Motor neuron (in vitro differentiated cells): ENCODE data around the gene CDHR2. TPM values are rescaled to one million over a fixed set of nuclear protein-coding genes. Genes with fewer than 3 reads are reported as not detected.

Experiments used
- ATAC-seq, 8 experiments: fragments of 200-7000 bp; cut with Tn5 transposase; replicated peaks in 6 of 8; 2 replicates each; pipeline ENCODE4 v1.8.0; 2021; ENCODE audit warnings: mild to moderate bottlenecking in 8 of 8, moderate library complexity in 8 of 8
- H3K27ac ChIP-seq, 2 donors: fragments of 250-450 bp; sonication (Bioruptor Pico); 2 replicates each; pipeline ENCODE4 v1.9.0; 2021; ENCODE audit warnings: antibody characterized with exemption in 2 of 2, mild to moderate bottlenecking in 2 of 2, moderate library complexity in 1 of 2
- H3K4me1 ChIP-seq, 2 donors: fragments of 250-450 bp; sonication (Bioruptor Pico); replicated peaks in 1 of 2; 2 replicates each; pipeline ENCODE4 v1.6.1; 2021; ENCODE audit warnings: antibody characterized with exemption in 2 of 2, mild to moderate bottlenecking in 2 of 2, moderate library complexity in 1 of 2
- H3K4me3 ChIP-seq, 5 donors: fragments of 250-450 bp; sonication (Bioruptor Pico); 2 replicates each; pipeline ENCODE4 v1.9.0; 2021; ENCODE audit warnings: antibody characterized with exemption in 5 of 5, mild to moderate bottlenecking in 5 of 5, moderate library complexity in 4 of 5
- WGBS, 10 experiments: fragments of 450-650 bp; shearing (Covaris generic); methylation state at CpG; one replicate each; pipeline ENCODE4 v1.0.0; 2022; 5-methylcytosine and 5-hydroxymethylcytosine counted together
- in situ Hi-C, 9 experiments: fragments of 400-800 bp; cut with MboI; loops; one replicate each; pipeline ENCODE4 v1.15.0; 2021; ENCODE audit warnings: low sequenced_read_pairs in 9 of 9, low pct_unique_long_range_greater_than_20kb in 2 of 9; ENCODE audit not compliant: unreplicated experiment in 9 of 9
- total RNA-seq, 8 experiments: library from RNA; unstranded; fragments of 300-600 nt; gene quantifications; 2 replicates each; pipeline versions ENCODE4 v1.2.3 to v1.2.4, GENCODE V29; 2022

CDHR2 gene
- total RNA-seq, 8 experiments from 2014 or later = 0.05 to 0.96 (median 0.60) TPM; not detected in 1

DNA sequence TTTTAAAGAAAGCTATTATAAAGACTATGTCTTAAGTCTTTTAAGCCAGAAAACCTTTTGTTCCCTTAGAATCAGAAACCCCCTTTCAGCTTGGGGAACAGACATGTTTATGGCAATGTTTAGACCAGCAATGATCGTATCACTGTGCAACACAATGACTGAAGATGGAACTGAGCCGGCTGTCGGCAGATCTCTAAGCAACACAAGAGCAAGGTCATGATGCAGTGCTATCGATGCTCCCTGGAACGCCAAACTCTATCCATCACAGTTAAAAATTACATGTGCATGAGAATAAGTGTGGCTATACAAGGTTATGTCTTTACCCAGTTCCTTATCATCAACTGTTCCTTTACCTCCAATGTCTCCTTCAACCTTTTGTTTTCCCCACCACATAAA is 10.2 kb upstream of the CDHR2 start:
- peaks cover 51 to 55% of the 10 kb centered on the region in 2 donors for H3K4me1 ChIP-seq
- in situ Hi-C loops = no loop called here
- WGBS, 10 experiments = 0 to 71% (median 23%) methylated on average over 1 to 5 of the region's 5 CpGs; no CpG with 5 or more reads in 2 of the 10 experiments
- no peak for ATAC-seq
- no peak overlapping the region for H3K4me3 ChIP-seq
- peak overlapping the region; percentile 74 to 76 for H3K27ac ChIP-seq

DNA sequence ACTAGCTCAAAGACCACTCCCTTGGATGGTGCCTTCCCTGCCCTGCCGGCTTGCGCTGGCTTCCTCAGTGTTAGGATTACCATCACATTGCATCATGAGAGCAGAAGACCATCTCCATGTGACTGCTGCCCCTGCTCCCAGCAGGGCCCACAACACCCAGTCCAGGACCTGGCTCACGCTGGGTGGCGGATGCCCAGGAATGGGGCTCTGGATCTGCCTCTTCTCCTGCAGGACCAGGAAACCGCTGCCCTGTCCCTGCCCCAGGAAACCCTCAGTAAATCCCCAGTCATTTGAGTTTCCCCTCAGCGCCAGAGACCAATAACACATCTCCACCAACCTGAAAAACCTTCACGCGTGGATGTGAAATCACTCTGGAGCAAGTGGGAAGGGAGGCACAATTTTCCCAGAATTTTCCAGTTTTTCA is 8.7 kb upstream of the CDHR2 start:
- H3K4me1 ChIP-seq = peaks cover 38 to 46% of the 10 kb centered on the region in 2 donors
- peak overlapping the region; percentile 57 to 67 for H3K27ac ChIP-seq
- WGBS, 10 experiments = 67 to 100% (median 78%) methylated on average over 1 to 6 of the region's 8 CpGs; no CpG with 5 or more reads in 5 of the 10 experiments
- peak in 3 of 8 experiments; percentile 2 to 27 (median 13) for ATAC-seq
- in situ Hi-C loops = no loop called here
- no peak overlapping the region for H3K4me3 ChIP-seq

GRCh38 chr5:176540956-176541337 is 8.2 kb upstream of the CDHR2 start:
- Histone ChIP-seq H3K27ac (peak overlapping the region; percentile 57 to 67), H3K4me3 (no peak overlapping the region), H3K4me1 (peaks cover 38 to 46% of the 10 kb centered on the region in 2 donors)
- in situ Hi-C loops = no loop called here
- WGBS, 10 experiments = 78 to 100% (median 91%) methylated on average over 2 to 5 of the region's 8 CpGs; no CpG with 5 or more reads in 5 of the 10 experiments
- no peak for ATAC-seq

GRCh38 chr5:176541338-176542134 is 7.6 kb upstream of the CDHR2 start:
- in situ Hi-C loops = no loop called here

DNA sequence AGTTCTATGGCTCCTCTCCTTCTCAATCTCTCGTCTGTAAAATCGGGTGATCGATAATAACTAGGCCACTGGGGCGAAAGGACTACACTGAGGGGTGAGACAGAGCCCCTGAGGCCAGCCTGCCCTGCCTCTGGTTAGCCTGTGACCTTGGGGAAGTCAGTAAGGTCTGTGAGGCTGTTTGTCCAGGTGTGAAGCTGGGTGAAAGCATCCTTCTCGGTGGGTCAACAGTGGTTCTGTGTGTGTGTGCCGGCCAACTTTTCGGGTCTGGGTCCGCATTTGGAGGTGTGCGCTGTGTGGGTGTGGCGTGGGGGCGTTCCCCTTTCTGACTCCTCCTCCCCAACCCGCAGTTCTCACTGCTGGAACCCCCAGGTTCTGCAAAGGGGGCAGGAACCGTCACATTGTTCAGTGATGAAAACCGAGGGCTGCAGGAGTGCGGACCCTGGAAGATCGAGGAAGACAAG is 7.0 kb upstream of the CDHR2 start:
- peak overlapping the region in 1 of 2 donors; percentile 80 for H3K27ac ChIP-seq
- ATAC-seq = no peak
- peak overlapping the region; percentile 51 to 80 (median 67) for H3K4me3 ChIP-seq
- in situ Hi-C loops = no loop called here
- peaks cover 38 to 46% of the 10 kb centered on the region in 2 donors for H3K4me1 ChIP-seq
- 19 to 70% (median 48%) methylated on average over 1 to 4 of the region's 16 CpGs; no CpG with 5 or more reads in 6 of the 10 experiments for WGBS, 10 experiments

More at GRCh38 chr5:176541338-176542134, 7.6 kb upstream of the CDHR2 start:
- H3K4me3 ChIP-seq = peak overlapping the region in 1 of 5 donors; percentile 80
- H3K4me1 ChIP-seq = peaks cover 38 to 46% of the 10 kb centered on the region in 2 donors
- 38 to 83% (median 64%) methylated on average over 1 to 7 of the region's 12 CpGs; no CpG with 5 or more reads in 5 of the 10 experiments for WGBS, 10 experiments
- no peak overlapping the region for H3K27ac ChIP-seq
- no peak for ATAC-seq

DNA sequence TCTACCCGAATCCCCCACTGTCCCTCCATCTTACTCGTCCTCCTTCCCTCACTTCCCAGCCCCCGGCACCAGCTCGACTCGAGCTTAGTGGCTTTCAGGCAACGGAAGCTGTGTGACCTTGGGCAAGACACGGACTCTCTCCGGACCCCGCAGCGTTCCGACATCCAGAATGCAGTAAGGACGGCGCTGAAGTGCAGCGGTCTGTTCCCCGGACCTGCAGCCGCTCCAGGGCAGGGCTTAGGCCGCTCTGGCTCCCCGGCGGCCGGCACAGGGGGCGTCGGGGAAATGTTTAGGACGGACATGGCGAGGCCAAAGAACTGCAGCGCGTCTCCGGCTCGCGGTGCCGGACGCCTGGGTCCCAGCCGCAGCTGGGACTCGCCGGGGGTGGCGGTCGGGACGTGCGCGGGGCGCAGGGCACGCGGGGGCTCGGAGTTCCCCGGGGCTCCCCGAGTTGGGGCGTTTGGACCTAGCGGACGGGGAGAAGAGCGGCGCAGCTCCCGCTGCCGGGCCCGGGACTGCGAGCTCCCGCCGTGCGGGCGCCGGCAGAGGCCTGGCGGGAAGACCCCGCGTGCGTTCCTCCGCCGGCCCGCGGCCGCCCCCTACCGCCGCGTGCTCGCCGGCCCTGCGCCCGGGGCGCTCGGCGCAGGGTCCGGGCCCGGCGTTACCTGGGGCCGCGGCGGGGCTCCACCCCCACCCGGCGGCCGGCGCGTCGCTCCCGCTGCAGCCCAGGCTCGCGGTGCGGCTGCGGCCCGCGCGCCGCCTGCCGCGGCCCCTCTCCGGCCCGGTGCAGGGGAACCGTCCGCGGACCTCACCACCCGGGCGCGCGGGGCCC is 6.3 kb upstream of the CDHR2 start:
- Histone ChIP-seq H3K27ac (peak overlapping the region; percentile 71 to 80), H3K4me1 (peaks cover 38 to 46% of the 10 kb centered on the region in 2 donors), H3K4me3 (peak overlapping the region; percentile 51 to 80 (median 67))
- in situ Hi-C loops = no loop called here
- WGBS, 10 experiments = 3 to 20% (median 3%) methylated on average over 3 to 21 of the region's 110 CpGs; no CpG with 5 or more reads in 7 of the 10 experiments
- ATAC-seq = peak; percentile 37 to 78 (median 70)

- Histone ChIP-seq H3K4me3 (peak overlapping the region; percentile 51 to 80 (median 67)), H3K27ac (peak overlapping the region; percentile 71 to 80), H3K4me1 (peaks cover 33 to 43% of the 10 kb centered on the region in 2 donors)
- in situ Hi-C loops = no loop called here
- ATAC-seq = peak; percentile 82 to 87 (median 83)
- WGBS, 10 experiments = 0 to 15% (median 4%) methylated on average over 2 to 14 of the region's 63 CpGs; no CpG with 5 or more reads in 4 of the 10 experiments
Observed at GRCh38 chr5:176543428-176544182, 5.5 kb upstream of the CDHR2 start.

GRCh38 chr5:176545388-176545736 is 3.8 kb upstream of the CDHR2 start:
- 80 to 100% (median 91%) methylated on average over 1 to 5 of the region's 6 CpGs; no CpG with 5 or more reads in 6 of the 10 experiments for WGBS, 10 experiments
- Histone ChIP-seq H3K27ac (no peak overlapping the region), H3K4me3 (no peak overlapping the region), H3K4me1 (peaks cover 16 to 39% of the 10 kb centered on the region in 2 donors)
- ATAC-seq = no peak
- in situ Hi-C loops = no loop called here

DNA sequence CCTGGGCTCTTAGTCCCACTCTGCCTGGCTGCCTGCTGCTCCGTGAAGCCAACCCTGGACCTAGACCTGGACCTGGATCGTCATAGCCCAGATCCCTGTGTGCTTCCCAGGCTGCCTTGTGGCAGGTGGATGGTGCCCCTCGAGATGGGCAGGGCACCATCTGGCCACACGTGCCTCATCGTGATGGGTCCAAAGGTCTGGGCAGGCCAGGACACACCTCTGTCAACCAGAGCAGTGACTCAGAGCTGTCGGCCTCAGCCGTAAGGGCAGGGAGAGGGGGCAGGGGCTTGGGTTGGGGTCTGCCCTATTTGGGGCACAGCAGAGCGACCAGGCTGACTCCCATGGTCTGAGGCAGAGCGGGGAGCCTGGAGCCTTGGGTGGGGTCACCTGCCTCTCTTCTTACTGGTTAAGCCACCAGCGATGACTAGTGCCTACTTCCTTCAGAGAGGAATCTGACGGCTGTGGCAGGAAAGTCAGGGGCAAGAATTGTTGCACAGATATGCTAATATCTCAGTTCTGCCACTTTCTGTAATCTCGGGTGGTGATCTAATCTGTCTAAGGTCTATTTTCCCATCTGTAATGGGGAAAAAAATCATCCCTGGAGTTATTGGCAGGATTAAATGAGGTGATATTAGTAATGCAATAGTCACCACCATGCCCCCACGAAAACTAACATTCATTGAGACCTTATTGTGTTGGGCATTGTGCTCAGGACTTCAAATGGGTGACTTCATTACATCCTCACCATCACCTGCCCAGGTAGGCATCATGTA is 3.2 kb upstream of the CDHR2 start:
- WGBS, 10 experiments = 17 to 80% (median 39%) methylated on average over 1 to 3 of the region's 13 CpGs; no CpG with 5 or more reads in 4 of the 10 experiments
- ATAC-seq = no peak
- Histone ChIP-seq H3K4me3 (no peak overlapping the region), H3K27ac (no peak overlapping the region), H3K4me1 (peaks cover 10 to 34% of the 10 kb centered on the region in 2 donors)
- in situ Hi-C loops = no loop called here

- Histone ChIP-seq H3K4me1 (peaks cover 3 to 23% of the 10 kb centered on the region in 2 donors), H3K27ac (no peak overlapping the region), H3K4me3 (no peak overlapping the region)
- in situ Hi-C loops = no loop called here
- WGBS, 10 experiments = 0 to 100% (median 65%) methylated on average over 1 to 7 of the region's 8 CpGs; no CpG with 5 or more reads in 3 of the 10 experiments
- ATAC-seq = peak in 2 of 8 experiments; percentile 7 to 15
Observed at GRCh38 chr5:176547802-176548201, 1.3 kb upstream of the CDHR2 start.

DNA sequence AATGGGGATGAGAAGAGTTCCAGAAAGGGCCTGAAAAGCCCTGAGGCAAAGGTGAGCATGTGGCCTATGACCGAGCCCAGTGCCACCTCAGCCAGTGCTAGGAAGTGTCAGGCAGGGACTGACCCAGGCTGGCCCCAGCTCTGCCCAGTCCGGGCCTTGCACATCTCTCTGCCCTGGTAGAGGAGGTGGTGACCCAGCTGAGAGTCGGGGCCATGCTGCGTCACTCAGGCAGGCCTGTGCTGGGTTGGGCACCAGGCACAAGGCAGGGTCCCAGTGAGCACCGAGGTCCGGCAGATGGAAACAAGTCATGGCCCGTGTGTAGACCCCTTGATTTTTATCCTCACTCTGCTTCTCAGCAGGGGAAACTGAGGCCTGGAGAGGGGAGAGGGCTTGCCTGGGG is 729 bp downstream of the CDHR2 start:
- no peak for ATAC-seq
- in situ Hi-C loops = no loop called here
- H3K4me3 ChIP-seq = no peak overlapping the region
- H3K27ac ChIP-seq = no peak overlapping the region
- WGBS, 10 experiments = 63 to 100% (median 75%) methylated on average over 1 to 5 of the region's 7 CpGs; no CpG with 5 or more reads in 5 of the 10 experiments
- H3K4me1 ChIP-seq = peaks cover 17 to 28% of the 10 kb centered on the region in 2 donors
